GM23338 (cell line): ENCODE data around the gene SULT1A2. TPM values are rescaled to one million over a fixed set of nuclear protein-coding genes. Genes with fewer than 3 reads are reported as not detected.

Source experiments
- ATAC-seq: fragments of 200-7000 bp; cut with Tn5 transposase; 3 replicates; pipeline ENCODE4 v1.9.1; 2020
- DNase-seq: peaks from one replicate; pipeline ENCODE4 v3.0.0-alpha.2; 2015; ENCODE audit warnings: low spot score
- H2AFZ ChIP-seq: fragments of 200-600 bp; sonication (generic); 2 replicates; pipeline ENCODE4 v1.8.0; 2016; ENCODE audit warnings: antibody characterized with exemption, mild to moderate bottlenecking, moderate library complexity
- H3F3A ChIP-seq: fragments of 200-600 bp; sonication (generic); replicated peaks from 2 replicates; pipeline ENCODE4 v1.8.0; 2017; ENCODE audit warnings: antibody characterized with exemption, mixed run types, low read depth
- H3K27ac ChIP-seq: fragments of 200-600 bp; sonication (generic); 2 replicates; pipeline ENCODE4 v1.6.1; 2016; ENCODE audit warnings: low read depth
- H3K27me3 ChIP-seq: fragments of 200-600 bp; sonication (generic); 2 replicates; pipeline ENCODE4 v1.8.0; 2016; ENCODE audit warnings: mild to moderate bottlenecking, mixed run types, moderate library complexity; ENCODE audit not compliant: insufficient read depth
- H3K36me3 ChIP-seq: fragments of 200-600 bp; sonication (generic); 2 replicates; pipeline ENCODE4 v1.8.0; 2016; ENCODE audit warnings: mild to moderate bottlenecking; ENCODE audit not compliant: insufficient read depth
- H3K4me1 ChIP-seq: fragments of 200-600 bp; sonication (generic); 2 replicates; pipeline ENCODE4 v1.8.0; 2016; ENCODE audit warnings: mild to moderate bottlenecking, moderate library complexity; ENCODE audit not compliant: insufficient read depth
- H3K4me2 ChIP-seq: fragments of 200-600 bp; sonication (generic); 2 replicates; pipeline ENCODE4 v1.7.1; 2017; ENCODE audit warnings: mixed run types
- H3K4me3 ChIP-seq: fragments of 200-600 bp; sonication (generic); 2 replicates; pipeline ENCODE4 v1.6.1; 2016; ENCODE audit warnings: mixed run types
- H3K79me2 ChIP-seq: fragments of 200-600 bp; sonication (generic); replicated peaks from 2 replicates; pipeline ENCODE4 v1.8.0; 2017; ENCODE audit warnings: mild to moderate bottlenecking; ENCODE audit not compliant: insufficient read depth
- H3K9me2 ChIP-seq: fragments of 200-600 bp; sonication (generic); 2 replicates; pipeline ENCODE4 v1.8.0; 2017; ENCODE audit not compliant: insufficient read depth
- H4K20me1 ChIP-seq: fragments of 200-600 bp; sonication (generic); replicated peaks from 2 replicates; pipeline ENCODE4 v1.8.0; 2017; ENCODE audit warnings: mild to moderate bottlenecking; ENCODE audit not compliant: insufficient read depth
- H3K27ac Mint-ChIP-seq: 2 replicates; pipeline ENCODE4 v1.8.0; 2020; ENCODE audit warnings: inconsistent platforms, mild to moderate bottlenecking, moderate library complexity, mixed read lengths
- H3K27me3 Mint-ChIP-seq: 3 replicates; pipeline ENCODE4 v1.8.0; 2022; ENCODE audit warnings: low read depth, mild to moderate bottlenecking, moderate library complexity, mixed read lengths, inconsistent platforms; ENCODE audit not compliant: insufficient read depth, poor library complexity
- H3K36me3 Mint-ChIP-seq: 3 replicates; pipeline ENCODE4 v1.8.0; 2021; ENCODE audit warnings: low read depth, mild to moderate bottlenecking, inconsistent platforms, moderate library complexity, mixed read lengths
- H3K4me1 Mint-ChIP-seq: 3 replicates; pipeline ENCODE4 v1.8.0; 2020; ENCODE audit warnings: mild to moderate bottlenecking, inconsistent platforms, mixed read lengths
- H3K4me3 Mint-ChIP-seq: 3 replicates; pipeline ENCODE4 v1.8.0; 2021; ENCODE audit warnings: moderate library complexity, mild to moderate bottlenecking, inconsistent platforms, mixed read lengths
- H3K9me3 Mint-ChIP-seq: 3 replicates; pipeline ENCODE4 v1.8.0; 2020; ENCODE audit warnings: moderate library complexity, mild to moderate bottlenecking, inconsistent platforms, mixed read lengths
- CREB1 ChIP-seq: fragments of 250-450 bp; sonication (Bioruptor Pico); IDR thresholded peaks from 2 replicates; pipeline ENCODE4 v1.5.0; 2020; ENCODE audit warnings: low read depth, mild to moderate bottlenecking, moderate library complexity
- ETS1 ChIP-seq: IDR thresholded peaks from 2 replicates; pipeline ENCODE4 v1.6.1; 2016; ENCODE audit warnings: antibody characterized with exemption
- EZH2 ChIP-seq: fragments of 200-600 bp; sonication (generic); IDR thresholded peaks from one replicate; pipeline ENCODE4 v1.8.0; 2017; ENCODE audit warnings: antibody characterized with exemption, mild to moderate bottlenecking, low read depth; ENCODE audit not compliant: unreplicated experiment
- EZH2phosphoT487 ChIP-seq: fragments of 200-600 bp; sonication (generic); IDR thresholded peaks from one replicate; pipeline ENCODE4 v1.8.1; 2018; ENCODE audit warnings: antibody characterized with exemption; ENCODE audit not compliant: unreplicated experiment
- JUNB ChIP-seq: IDR thresholded peaks from one replicate; pipeline ENCODE4 v1.6.1; 2016; ENCODE audit warnings: antibody characterized with exemption; ENCODE audit not compliant: unreplicated experiment
- NANOG ChIP-seq: IDR thresholded peaks from 2 replicates; pipeline ENCODE4 v1.6.1; 2016; ENCODE audit warnings: antibody characterized with exemption, borderline replicate concordance
- POLR2AphosphoS5 ChIP-seq: IDR thresholded peaks from 2 replicates; pipeline ENCODE4 v1.6.1; 2016; ENCODE audit warnings: antibody characterized with exemption, low read depth
- STAT1 ChIP-seq: IDR thresholded peaks from one replicate; pipeline ENCODE4 v1.6.1; 2016; ENCODE audit warnings: antibody characterized with exemption; ENCODE audit not compliant: unreplicated experiment
- ZNF114 ChIP-seq: fragments of 250-450 bp; sonication (Bioruptor Pico); IDR thresholded peaks from 2 replicates; pipeline ENCODE4 v1.5.0; 2020; ENCODE audit warnings: mild to moderate bottlenecking, moderate library complexity
- ZNF331 ChIP-seq: fragments of 250-450 bp; sonication (Bioruptor Pico); IDR thresholded peaks from 2 replicates; pipeline ENCODE4 v1.5.0; 2020; ENCODE audit warnings: low read depth, mild to moderate bottlenecking, moderate library complexity
- polyA plus RNA-seq: library from polyadenylated mRNA; unstranded; fragments of >200 nt; fragmentation: Nextera tagmentation; extraction: Ambion mirVana; gene quantifications from 2 replicates; pipeline ENCODE4 v1.2.1, GENCODE V29; 2016
- total RNA-seq: library from RNA; depleted of rRNA; stranded (reverse); fragments of >200 nt; shearing (Covaris generic); gene quantifications from 2 replicates; pipeline ENCODE4 v1.2.3, GENCODE V29; 2014
- TF ChIP-seq, protein P1 (sequence below), 2 experiments: fragments of 200-600 bp in 1 of 2; sonication (generic) in 1 of 2; conservative IDR thresholded peaks; 2 replicates each; pipeline versions ENCODE4 v1.5.1 to v1.6.1; 2016 to 2017; ENCODE audit warnings: antibody characterized with exemption in 2 of 2, low read depth in 2 of 2, mild to moderate bottlenecking in 2 of 2, moderate library complexity in 1 of 2
- TF ChIP-seq, protein P2 (sequence below): fragments of 250-450 bp; sonication (Bioruptor Pico); IDR thresholded peaks from 2 replicates; pipeline ENCODE4 v1.5.0; 2020; ENCODE audit warnings: mild to moderate bottlenecking, moderate library complexity
- TF ChIP-seq, protein P3 (sequence below): IDR thresholded peaks from one replicate; pipeline ENCODE4 v1.6.1; 2018; ENCODE audit warnings: antibody characterized with exemption; ENCODE audit not compliant: unreplicated experiment

SULT1A2 gene
- total and polyA plus RNA-seq, 2 experiments from 2014 or later, result 0.17 to 0.34 TPM

DNA sequence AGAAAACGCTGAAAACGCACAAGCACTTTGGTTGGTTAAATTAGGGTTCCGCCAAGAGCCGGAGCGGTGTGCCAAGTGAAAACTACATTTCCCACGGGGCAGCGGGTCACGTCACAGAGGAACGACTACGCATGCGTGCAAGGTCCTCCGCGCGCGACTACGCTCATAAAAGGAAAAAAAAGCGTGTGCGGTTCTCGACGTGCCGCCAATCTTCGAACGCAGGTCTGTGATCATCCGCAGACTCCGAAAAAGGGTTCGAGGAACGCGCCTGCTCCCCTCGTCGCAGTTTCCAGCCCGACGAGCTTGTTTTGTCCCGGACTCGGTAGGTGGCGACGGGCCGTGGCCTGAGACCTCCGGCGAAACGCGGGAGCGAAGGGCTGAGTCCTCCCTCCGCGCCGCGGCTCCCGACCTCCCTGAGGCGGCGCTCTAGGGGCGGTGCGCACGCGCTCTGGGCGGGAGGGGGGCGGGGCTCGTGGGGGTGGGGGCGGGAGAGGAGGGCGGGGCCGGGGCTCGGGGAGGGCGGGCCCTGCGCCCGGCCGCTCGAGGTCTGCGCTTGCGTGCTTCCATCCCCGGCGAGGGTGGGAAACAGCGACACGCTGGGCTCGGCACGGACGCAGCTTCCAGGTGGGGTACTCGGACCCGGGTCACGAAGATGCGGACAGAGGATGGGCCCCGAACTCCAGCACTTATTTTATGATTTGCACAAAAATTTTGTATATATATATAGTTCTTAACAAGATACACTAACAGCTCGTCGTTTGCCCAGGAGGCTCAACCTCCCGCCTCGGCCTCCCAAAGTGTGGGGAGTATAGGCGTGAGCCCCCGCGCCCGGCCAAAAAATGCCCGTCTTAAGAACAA, 42.8 kb downstream of the SULT1A2 start, which contains the start of gene SGF29:
Gene SGF29, plus strand, starts transcription at position 145 of the 858 bp plus-strand sequence. CDS start 27,150 bp downstream, outside the sequence.
- ATAC-seq, result peak; percentile 94
- H3K9me3 Mint-ChIP-seq, result no peaks in the 10 kb centered on the region
- DNase-seq, result peak; percentile 90
- H3K27ac Mint-ChIP-seq, result peak within 1 kb of the TSS; percentile 98
- H3F3A ChIP-seq, result no peaks in the 10 kb centered on the region
- no peaks in the 10 kb centered on the region for H3K9me2 ChIP-seq
- peak within 1 kb of the TSS; percentile 54 for H3K4me3 ChIP-seq
- peaks cover 12% of the 10 kb centered on the region for H3K36me3 Mint-ChIP-seq
- no peaks in the 10 kb centered on the region for H3K27me3 ChIP-seq
- H3K4me2 ChIP-seq, result peak within 1 kb of the TSS; percentile 76
- TF ChIP-seq, protein P1, sequence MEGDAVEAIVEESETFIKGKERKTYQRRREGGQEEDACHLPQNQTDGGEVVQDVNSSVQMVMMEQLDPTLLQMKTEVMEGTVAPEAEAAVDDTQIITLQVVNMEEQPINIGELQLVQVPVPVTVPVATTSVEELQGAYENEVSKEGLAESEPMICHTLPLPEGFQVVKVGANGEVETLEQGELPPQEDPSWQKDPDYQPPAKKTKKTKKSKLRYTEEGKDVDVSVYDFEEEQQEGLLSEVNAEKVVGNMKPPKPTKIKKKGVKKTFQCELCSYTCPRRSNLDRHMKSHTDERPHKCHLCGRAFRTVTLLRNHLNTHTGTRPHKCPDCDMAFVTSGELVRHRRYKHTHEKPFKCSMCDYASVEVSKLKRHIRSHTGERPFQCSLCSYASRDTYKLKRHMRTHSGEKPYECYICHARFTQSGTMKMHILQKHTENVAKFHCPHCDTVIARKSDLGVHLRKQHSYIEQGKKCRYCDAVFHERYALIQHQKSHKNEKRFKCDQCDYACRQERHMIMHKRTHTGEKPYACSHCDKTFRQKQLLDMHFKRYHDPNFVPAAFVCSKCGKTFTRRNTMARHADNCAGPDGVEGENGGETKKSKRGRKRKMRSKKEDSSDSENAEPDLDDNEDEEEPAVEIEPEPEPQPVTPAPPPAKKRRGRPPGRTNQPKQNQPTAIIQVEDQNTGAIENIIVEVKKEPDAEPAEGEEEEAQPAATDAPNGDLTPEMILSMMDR (conservative IDR thresholded peaks at IDR 0.05; ENCODE audit: low read depth in 2 of 2), result peak in 1 of 2 experiments; percentile 39; a peak in 2 of 4 replicates
- no peak for TF ChIP-seq ZNF114
- no peak for TF ChIP-seq STAT1
- TF ChIP-seq CREB1 (CRISPR knock-in tag), result peak; percentile 82
- peak; percentile 58; the same call in 1 of the 2 replicates for TF ChIP-seq ETS1
- TF ChIP-seq EZH2, result no peak
- TF ChIP-seq POLR2AphosphoS5, result peak; percentile 97
- no peak for TF ChIP-seq JUNB
- no peak for TF ChIP-seq ZNF331 (CRISPR knock-in tag)
- no peak for TF ChIP-seq EZH2phosphoT487
- no peak for TF ChIP-seq NANOG
- TF ChIP-seq, protein P2, sequence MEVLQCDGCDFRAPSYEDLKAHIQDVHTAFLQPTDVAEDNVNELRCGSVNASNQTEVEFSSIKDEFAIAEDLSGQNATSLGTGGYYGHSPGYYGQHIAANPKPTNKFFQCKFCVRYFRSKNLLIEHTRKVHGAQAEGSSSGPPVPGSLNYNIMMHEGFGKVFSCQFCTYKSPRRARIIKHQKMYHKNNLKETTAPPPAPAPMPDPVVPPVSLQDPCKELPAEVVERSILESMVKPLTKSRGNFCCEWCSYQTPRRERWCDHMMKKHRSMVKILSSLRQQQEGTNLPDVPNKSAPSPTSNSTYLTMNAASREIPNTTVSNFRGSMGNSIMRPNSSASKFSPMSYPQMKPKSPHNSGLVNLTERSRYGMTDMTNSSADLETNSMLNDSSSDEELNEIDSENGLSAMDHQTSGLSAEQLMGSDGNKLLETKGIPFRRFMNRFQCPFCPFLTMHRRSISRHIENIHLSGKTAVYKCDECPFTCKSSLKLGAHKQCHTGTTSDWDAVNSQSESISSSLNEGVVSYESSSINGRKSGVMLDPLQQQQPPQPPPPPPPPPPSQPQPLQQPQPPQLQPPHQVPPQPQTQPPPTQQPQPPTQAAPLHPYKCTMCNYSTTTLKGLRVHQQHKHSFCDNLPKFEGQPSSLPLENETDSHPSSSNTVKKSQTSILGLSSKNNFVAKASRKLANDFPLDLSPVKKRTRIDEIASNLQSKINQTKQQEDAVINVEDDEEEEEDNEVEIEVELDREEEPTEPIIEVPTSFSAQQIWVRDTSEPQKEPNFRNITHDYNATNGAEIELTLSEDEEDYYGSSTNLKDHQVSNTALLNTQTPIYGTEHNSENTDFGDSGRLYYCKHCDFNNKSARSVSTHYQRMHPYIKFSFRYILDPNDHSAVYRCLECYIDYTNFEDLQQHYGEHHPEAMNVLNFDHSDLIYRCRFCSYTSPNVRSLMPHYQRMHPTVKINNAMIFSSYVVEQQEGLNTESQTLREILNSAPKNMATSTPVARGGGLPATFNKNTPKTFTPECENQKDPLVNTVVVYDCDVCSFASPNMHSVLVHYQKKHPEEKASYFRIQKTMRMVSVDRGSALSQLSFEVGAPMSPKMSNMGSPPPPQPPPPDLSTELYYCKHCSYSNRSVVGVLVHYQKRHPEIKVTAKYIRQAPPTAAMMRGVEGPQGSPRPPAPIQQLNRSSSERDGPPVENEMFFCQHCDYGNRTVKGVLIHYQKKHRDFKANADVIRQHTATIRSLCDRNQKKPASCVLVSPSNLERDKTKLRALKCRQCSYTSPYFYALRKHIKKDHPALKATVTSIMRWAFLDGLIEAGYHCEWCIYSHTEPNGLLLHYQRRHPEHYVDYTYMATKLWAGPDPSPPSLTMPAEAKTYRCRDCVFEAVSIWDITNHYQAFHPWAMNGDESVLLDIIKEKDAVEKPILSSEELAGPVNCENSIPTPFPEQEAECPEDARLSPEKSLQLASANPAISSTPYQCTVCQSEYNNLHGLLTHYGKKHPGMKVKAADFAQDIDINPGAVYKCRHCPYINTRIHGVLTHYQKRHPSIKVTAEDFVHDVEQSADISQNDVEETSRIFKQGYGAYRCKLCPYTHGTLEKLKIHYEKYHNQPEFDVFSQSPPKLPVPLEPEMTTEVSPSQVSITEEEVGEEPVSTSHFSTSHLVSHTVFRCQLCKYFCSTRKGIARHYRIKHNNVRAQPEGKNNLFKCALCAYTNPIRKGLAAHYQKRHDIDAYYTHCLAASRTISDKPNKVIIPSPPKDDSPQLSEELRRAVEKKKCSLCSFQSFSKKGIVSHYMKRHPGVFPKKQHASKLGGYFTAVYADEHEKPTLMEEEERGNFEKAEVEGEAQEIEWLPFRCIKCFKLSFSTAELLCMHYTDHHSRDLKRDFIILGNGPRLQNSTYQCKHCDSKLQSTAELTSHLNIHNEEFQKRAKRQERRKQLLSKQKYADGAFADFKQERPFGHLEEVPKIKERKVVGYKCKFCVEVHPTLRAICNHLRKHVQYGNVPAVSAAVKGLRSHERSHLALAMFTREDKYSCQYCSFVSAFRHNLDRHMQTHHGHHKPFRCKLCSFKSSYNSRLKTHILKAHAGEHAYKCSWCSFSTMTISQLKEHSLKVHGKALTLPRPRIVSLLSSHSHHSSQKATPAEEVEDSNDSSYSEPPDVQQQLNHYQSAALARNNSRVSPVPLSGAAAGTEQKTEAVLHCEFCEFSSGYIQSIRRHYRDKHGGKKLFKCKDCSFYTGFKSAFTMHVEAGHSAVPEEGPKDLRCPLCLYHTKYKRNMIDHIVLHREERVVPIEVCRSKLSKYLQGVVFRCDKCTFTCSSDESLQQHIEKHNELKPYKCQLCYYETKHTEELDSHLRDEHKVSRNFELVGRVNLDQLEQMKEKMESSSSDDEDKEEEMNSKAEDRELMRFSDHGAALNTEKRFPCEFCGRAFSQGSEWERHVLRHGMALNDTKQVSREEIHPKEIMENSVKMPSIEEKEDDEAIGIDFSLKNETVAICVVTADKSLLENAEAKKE (CRISPR knock-in tag), result no peak
- TF ChIP-seq, protein P3, sequence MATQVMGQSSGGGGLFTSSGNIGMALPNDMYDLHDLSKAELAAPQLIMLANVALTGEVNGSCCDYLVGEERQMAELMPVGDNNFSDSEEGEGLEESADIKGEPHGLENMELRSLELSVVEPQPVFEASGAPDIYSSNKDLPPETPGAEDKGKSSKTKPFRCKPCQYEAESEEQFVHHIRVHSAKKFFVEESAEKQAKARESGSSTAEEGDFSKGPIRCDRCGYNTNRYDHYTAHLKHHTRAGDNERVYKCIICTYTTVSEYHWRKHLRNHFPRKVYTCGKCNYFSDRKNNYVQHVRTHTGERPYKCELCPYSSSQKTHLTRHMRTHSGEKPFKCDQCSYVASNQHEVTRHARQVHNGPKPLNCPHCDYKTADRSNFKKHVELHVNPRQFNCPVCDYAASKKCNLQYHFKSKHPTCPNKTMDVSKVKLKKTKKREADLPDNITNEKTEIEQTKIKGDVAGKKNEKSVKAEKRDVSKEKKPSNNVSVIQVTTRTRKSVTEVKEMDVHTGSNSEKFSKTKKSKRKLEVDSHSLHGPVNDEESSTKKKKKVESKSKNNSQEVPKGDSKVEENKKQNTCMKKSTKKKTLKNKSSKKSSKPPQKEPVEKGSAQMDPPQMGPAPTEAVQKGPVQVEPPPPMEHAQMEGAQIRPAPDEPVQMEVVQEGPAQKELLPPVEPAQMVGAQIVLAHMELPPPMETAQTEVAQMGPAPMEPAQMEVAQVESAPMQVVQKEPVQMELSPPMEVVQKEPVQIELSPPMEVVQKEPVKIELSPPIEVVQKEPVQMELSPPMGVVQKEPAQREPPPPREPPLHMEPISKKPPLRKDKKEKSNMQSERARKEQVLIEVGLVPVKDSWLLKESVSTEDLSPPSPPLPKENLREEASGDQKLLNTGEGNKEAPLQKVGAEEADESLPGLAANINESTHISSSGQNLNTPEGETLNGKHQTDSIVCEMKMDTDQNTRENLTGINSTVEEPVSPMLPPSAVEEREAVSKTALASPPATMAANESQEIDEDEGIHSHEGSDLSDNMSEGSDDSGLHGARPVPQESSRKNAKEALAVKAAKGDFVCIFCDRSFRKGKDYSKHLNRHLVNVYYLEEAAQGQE, result no peak
- H3K36me3 ChIP-seq, result no peaks in the 10 kb centered on the region
- H3K79me2 ChIP-seq, result peaks cover 8% of the 10 kb centered on the region; the same call in 1 of the 2 replicates
- peak within 1 kb of the TSS; percentile 88 for H3K4me3 Mint-ChIP-seq
- no peaks in the 10 kb centered on the region for H3K27me3 Mint-ChIP-seq
- no peaks in the 10 kb centered on the region for H4K20me1 ChIP-seq
- peak within 1 kb of the TSS; percentile 80 for H2AFZ ChIP-seq
- peaks cover 5% of the 10 kb centered on the region; the same call in 2 of the 3 replicates for H3K4me1 Mint-ChIP-seq
- H3K4me1 ChIP-seq, result no peaks in the 10 kb centered on the region
- H3K27ac ChIP-seq, result peak within 1 kb of the TSS; percentile 83; the same call in 1 of the 2 replicates
